TTC549 (cell line): ENCODE measurements around the gene ZNF462.
"Not testable (repeated sequence)": the region's sequence is repeated elsewhere in the genome, so short reads cannot be mapped to it uniquely, and the experiment has no call there.

ENCODE experiments used
- FAIRE-seq: peaks from 2 replicates; lab custom pipeline; 2012; peaks lifted over from hg19 to GRCh38; lab: Jason Lieb, UNC

Gene ZNF462, protein sequence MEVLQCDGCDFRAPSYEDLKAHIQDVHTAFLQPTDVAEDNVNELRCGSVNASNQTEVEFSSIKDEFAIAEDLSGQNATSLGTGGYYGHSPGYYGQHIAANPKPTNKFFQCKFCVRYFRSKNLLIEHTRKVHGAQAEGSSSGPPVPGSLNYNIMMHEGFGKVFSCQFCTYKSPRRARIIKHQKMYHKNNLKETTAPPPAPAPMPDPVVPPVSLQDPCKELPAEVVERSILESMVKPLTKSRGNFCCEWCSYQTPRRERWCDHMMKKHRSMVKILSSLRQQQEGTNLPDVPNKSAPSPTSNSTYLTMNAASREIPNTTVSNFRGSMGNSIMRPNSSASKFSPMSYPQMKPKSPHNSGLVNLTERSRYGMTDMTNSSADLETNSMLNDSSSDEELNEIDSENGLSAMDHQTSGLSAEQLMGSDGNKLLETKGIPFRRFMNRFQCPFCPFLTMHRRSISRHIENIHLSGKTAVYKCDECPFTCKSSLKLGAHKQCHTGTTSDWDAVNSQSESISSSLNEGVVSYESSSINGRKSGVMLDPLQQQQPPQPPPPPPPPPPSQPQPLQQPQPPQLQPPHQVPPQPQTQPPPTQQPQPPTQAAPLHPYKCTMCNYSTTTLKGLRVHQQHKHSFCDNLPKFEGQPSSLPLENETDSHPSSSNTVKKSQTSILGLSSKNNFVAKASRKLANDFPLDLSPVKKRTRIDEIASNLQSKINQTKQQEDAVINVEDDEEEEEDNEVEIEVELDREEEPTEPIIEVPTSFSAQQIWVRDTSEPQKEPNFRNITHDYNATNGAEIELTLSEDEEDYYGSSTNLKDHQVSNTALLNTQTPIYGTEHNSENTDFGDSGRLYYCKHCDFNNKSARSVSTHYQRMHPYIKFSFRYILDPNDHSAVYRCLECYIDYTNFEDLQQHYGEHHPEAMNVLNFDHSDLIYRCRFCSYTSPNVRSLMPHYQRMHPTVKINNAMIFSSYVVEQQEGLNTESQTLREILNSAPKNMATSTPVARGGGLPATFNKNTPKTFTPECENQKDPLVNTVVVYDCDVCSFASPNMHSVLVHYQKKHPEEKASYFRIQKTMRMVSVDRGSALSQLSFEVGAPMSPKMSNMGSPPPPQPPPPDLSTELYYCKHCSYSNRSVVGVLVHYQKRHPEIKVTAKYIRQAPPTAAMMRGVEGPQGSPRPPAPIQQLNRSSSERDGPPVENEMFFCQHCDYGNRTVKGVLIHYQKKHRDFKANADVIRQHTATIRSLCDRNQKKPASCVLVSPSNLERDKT (N-terminal part only)

DNA sequence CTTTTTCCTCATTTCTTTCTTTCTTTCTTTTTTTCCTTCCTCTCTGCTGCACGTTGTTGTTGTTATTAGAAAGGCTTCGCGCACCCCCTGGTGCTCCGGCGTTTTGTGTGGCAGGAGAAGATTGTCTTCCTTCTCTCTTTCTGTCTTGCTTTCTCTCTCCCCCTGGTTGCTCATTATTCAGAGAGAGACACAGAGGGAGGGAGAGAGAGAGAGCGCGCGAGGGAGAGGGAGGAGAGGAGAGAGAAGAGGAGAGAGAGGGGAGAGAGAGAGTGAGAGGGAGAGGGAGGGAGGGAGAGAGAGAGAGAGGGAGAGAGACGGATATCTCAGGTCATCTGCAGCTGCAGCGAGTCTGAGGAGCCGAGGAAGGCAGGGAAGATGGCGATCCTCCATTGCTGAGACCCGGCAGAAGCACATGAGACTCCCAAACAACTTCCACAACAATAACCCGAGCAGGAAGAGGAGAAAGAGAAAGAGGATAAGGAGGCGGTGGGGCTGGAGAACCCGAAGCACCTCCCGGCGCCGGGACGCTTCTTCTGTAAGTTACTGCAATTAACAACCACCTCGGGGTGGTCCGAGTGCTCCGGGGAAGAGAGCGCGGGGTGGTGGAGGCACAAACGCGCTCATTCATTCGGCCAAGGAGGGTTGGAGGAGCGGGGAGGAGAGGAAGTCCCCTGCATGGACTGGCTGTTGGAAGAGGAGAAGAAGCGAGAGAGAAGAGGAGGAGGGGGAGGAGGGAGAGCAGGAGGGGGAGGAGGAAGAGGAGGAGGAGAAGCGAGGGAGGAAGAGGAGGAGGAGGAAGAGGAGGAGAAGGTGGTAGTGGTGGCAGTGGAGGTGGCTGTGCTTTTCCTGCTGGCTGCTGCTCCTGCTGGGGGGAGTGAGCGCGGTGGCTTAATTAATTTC is at the start of gene ZNF462:
Gene ZNF462 (plus strand): TSS at position 346 of the 900 bp plus-strand sequence. CDS start 60,218 bp downstream, outside the sequence.
- FAIRE-seq: no peak

DNA sequence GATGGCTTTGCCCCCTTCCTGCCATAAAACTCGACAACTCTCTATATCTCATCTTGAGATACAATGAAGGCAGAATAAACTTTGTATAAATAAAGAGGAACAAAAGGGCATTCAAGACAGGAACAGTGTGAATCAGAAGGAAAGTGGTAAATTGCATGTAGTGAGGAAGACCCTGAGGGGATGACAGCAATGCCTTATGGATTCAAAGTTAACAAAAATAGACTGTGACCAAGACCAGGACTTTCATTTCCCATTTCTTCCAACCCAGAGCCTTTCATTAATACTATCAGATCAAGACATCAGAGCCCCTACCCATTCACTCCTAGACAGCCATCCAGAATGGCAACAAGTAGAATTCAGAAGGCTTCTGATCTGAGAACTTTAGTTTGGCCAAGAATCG is 46.4 kb upstream of the ZNF462 start:
- no peak for FAIRE-seq

DNA sequence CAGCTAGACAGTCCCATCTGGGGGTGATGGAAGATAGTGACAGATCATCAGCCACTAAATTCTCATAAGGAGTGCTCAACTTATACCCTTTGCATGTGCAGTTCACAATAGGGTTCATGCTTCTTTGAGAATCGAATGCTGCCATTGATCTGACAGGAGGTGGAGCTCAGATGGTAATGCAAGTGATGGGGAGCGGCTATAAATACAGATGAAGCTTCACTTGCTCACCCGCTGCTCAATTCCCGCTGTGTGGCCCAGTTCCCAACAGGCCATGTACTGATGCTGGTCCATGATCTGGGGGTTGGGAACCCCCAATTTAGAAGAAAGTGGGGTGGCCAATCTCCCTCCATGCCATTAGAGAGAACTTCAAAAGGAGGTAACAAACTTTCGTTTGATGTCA is 44.9 kb upstream of the ZNF462 start:
- FAIRE-seq: no peak

DNA sequence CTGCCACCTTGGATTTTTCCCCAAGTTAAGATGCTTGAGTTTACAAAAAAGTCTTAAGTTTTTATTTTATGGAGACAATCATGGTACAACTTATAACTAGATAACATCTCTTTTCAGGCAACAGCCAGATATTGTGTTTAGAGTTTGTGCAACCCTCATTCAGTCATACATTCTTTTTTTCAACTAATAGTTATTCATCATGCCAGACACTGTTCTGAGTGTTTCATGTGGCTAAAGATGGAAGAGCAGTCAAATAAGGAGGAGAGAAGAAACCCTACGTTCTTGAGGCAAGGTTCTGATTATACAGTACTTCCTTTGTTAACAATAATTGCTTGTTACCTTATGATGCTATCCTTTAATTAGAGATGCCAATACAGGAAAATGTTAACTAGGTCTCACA is 42.1 kb upstream of the ZNF462 start:
- no peak for FAIRE-seq

DNA sequence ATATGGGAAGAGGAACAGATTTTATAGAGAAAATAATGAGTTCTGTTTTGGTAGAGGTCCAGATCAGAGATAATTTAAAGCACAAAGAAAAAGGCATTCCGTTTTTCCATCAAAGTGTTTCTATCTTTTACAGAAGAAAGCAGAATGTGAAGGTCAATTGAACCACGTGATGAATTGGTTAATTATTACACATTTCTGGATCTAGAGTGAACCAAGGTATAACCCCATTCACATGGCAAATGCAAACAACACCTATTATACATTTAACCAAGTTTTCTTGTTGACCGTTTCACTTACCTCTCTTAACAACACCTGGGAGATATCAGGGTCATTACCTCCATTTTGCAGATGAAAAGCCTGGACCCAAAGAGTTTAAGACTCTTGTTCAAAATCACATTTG is 34.9 kb upstream of the ZNF462 start:
- no peak for FAIRE-seq

DNA sequence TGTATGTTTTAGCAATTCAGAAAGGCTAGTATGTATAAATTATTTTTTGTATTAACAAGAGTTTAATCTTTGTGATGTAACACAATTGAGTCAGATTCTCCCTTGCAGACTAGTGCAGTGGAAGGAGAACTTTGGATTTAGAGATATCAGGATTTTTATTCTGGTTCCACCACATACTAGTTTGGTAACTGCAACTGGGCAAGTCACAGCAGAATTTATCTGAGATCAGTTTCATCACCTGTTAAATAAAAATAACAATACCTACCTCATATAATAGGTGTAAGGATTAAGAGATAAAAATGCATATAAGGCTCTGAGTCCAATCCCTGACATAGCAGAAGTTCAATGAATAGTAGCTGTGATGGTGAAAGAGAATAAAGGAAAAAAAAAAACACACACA is 34.0 kb upstream of the ZNF462 start:
- FAIRE-seq: no peak

DNA sequence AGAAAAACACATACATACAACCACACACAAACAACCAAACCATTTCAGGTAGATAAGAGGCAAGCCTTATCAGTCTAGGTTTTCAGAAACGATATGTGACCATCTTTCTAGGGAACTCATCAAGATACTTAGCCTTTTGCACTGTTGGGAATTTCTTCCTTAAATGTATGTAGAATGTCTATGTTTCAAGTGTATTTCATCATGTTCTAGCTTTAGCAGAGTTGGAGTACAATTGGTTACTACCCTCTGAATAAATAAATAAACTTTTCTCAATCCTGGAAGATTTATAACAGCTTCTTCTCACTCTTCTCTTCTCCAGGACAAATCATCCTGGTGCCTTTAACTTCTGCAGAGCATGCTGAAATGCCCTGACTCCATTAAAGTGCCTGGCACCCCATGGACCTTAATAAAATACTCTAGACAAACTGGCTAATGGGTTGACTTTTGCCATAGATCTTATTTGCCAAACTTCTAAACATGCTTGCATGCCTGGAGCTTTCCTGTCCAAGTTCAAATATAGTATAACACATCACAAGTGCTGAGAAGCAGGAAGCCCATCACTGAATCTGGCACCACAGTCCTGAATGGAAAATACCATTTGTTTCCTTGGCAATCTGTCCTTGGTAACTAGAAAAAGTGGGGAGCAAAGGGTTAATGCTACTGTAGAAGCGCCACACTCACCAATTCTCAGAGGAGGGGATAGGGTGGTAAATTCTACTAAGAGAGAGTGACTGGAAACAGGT is 33.1 kb upstream of the ZNF462 start:
- FAIRE-seq: no peak

DNA sequence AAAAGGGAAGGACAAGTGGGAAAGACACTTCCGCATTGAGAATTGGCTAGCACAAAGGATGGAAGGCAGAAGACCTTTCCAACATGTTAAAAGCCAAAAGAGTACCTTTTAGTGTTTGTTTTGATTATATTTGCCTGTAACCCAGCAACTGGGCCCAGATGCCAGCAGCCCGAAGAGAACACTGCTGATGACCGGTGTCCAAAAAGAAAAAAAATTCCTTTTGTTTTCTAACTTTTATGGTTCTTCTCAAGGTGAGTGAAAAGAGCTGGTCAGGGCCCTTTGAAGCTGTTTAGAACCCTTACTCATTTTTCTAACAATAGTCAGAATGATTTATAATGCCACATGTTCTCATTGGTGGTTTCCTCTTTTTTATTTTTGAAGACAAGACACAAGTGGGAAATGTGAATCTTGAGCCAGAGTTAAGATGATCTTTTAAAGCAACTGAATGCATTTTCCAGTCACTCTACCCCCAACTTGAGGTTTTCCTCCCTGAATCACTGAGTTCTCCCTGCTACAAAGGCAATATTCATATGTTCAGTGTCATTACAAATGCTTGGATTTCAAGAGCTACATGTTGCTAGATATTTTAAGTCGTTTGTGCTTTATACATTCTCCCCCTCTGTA is 32.3 kb upstream of the ZNF462 start:
- no peak for FAIRE-seq

DNA sequence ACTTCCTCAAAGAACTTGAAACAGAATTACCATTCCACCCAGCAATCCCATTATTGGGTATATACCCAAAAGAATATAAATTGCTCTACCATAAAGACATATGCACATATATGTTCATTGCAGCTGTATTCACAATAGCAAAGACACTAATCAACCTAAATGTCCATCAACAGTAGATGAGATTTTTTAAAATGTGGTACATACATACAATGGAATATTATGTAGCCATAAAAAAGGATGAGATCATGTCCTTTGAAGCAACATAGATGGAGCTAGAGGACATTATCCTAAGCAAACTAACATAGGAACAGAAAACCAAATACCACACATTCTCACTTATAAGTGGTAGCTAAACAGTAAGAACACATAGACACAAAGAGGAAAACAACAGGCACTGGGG is 28.1 kb upstream of the ZNF462 start:
- FAIRE-seq: no peak

DNA sequence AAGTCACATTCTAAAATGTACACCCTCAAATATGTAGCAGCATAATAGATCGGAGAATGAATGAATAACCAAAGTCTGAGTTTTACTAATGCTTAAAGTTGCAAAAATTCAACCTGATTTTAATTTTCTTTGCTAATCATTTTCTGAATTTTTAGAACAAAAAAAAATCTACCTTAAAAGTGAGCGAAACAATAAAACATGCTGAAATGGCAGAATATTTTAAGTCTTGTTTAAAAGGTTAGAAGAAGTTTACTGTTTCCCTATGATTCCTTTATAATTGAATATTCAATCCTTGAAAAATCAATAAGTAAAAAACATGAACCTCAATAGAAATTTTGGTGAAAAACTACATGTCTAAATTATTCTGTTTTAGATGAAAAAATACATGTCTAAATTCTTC is 27.1 kb upstream of the ZNF462 start:
- no peak for FAIRE-seq

DNA sequence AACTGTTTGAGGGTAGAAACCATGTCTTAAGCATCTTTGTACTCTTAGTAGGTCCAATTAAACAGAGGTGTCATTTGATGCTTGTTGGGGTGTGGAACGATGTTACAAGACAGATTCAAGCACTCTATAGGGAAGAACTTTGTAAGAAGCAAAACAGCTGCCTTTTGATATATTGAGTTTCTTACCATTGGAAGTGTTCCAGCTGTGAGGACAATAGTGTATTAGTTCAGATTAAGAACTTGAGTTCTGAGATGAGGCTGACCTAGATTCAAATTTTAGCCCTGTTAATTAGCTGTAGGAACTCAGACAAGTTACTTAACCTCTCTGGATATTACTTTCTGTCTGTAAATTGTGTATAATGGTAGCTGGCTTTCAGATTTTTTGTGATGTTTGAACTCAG is 19.6 kb upstream of the ZNF462 start:
- FAIRE-seq: no peak

DNA sequence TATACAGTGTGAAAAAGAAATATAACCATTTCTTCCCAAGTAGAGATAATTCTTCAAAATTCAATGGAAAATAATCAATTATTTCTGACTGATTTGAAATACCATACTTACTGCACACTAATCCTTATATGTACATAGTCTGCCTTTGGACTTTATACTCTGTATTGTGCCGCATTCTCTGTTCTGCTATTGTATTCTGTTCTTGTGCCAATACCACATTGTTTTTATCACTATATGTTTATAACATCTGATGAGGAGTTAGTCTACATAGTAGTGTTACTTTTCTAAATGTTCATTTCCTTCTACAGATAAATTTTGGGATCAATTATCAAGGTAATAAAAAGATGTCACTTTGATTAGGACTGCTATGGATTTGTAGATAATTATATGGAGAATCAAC is 16.7 kb upstream of the ZNF462 start:
- FAIRE-seq: no peak

DNA sequence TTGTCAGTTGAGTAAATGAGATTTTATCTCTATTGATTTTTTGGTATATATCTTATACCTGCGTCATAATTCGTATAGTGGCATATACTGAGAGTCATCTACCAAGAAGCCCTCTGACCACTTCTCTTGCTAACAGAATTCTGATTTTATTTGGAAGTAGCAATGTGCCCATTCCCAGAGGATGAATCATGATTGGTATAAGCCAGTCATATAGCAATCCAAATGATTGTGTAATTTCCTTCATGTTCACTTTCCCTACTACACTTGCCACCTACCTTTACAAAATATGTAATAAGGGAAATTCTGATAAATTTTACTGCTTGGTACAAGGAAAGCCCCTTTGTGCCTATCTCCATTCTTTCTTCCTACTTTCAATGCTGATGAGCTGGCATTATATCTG is 16.1 kb upstream of the ZNF462 start:
- no peak for FAIRE-seq

DNA sequence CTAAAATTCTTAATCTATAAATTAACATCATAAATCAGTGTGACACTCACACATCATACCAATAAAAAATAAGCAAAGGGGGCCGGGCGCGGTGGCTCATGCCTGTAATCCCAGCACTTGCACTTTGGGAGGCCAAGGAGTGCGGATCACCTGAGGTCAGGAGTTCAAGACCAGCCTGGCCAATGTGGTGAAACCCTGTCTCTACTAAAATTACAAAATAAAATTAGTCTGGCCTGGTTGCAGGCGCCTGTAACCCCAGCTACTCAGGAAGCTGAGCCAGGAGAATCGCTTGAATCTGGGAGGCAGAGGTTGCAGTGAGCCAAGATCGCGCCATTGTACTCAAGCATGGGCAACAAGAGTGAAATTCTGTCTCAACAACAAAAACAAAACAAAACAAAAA is 11.3 kb upstream of the ZNF462 start:
- FAIRE-seq: not testable (repeated sequence)

DNA sequence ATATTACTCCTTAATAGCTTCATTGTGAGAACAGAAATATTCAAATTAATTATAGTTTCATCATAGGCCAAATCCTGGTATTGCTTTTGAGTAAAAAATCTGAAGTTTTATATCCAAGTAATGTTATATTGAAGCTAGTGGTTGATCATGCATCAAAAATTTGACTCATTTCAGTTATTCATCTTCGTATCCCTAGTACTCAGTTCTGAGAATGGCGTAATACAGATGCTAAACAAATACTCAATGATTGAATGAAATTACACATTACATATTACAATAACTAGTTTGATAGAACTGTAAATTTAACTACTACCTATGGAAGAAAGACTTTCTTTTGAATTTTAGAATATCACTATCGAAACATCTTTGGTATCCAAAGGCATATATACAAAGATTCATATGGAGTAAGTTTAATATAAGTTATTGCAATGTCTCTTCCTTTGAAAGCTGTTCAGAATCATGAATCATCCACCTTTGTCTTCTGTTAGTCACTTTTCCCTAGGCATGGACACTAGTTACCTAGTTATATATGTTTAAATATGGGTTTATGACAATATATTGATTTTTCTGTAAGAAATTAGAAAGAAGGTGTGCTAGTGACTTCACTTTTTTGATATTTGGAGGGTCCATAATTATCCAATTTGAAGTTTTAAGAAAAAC is 5.0 kb upstream of the ZNF462 start:
- FAIRE-seq: no peak

DNA sequence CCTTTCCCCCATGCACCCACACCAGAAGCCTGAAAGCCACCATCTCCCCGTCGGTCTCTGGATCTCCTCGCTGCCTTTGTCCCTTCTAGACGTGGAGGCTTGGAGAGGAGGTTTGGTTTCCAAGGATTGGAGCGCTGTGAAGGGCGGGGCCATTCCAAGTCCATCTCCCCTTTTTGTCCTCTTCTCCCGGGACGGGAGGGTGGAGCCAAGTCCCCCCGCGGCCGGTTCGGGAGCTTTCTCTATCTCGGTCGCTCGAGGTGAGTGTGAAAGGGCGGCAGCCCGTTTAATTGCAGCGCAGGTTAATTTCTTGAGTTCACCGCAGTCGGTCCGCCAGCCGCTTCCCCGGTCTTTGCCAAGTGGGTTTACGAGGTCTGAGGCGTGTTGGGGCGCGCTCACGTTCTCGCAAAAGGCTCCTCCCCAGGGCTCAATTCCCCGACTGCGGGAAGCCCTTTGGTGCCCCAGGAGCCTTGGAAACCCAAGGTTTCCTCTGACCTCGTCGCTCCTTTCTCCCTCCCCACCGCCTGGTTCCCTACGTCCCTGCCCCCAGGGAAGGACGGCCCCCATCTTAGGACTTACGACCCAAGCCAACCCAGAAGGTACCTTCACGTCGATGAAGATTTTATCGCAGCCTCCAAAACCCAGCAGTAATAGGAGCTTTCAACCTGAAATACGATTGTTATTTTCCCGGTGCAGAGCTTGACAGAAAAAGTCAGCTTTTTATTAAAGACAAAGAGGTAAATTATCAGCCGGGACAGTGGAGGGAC is 2.8 kb upstream of the ZNF462 start:
- FAIRE-seq: no peak

DNA sequence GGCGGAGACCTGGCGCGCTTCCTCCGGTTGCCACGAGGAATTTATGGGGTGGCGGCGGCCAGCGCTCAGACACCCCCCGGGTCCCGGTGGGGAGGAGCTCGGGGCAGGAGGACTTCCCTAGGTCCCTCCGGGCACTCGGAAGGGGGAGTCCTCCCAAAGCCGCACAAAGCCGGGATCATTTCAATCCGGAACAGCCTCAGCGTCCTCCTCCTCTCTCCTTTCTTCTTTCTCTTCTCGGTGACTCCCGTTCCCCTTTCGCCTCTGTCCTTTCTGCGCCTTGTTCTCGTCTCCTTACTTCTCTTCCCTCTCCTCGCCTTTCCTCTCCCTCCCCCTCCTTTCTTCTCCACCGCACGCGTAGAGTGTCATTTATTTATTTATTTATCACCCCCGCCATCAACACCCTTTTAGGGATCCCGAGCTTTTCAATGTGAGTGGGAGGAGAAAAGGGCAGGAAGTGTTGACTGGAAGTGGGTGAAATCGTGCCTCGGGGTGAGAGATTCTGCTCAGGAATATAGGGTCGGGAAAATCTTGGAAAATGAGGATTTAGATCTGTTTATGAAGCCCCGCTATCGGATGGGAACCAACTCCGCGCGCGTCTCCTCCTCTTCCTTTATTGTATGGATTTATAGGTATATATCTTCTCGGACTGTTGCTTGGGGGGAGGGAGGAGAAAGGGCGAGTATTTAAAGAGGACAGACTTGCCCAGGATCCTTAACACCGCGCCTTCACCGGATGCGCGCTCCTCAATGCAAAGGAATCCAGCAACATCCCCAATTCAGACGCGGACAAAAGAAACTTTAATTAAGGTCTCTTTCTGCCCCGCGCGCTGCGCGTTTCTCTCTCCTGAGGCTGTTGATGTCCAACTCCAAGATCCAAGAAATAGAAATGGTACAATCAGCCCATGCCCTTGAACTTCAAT is 2.0 kb upstream of the ZNF462 start:
- FAIRE-seq: no peak

DNA sequence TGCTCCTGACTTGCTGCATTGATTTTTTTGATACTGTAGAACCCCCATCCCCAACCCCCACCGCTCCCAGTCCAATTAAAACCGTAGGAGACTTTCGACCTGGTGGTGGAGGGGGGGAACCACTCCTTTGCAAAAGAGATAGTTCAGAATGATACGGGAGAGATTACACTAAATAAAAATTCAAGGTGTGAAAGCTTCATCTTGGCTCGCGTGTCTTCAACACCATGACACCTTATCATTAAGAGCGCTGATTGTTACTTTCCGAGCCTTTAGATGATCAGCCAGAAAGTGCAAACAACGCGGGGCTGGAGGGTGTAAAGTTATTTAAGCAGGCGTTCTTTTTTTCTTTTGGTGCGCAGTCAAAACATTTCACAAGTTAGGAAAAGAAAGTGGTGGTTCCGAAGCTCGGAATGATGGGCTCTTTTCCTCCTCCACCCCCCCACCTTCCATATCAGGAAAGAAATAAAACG is 1.3 kb upstream of the ZNF462 start:
- FAIRE-seq: no peak
